Neural progenitor cell (in vitro differentiated cells): ENCODE measurements around the gene VPS35L. TPM values are rescaled to one million over a fixed set of nuclear protein-coding genes. Genes with fewer than 3 reads are reported as not detected.

ENCODE experiments used
- DNase-seq: peaks from one replicate; pipeline ENCODE4 v3.0.0-alpha.2; 2016; ENCODE audit warnings: low spot score
- H2AFZ ChIP-seq: fragments of 200-600 bp; sonication (generic); replicated peaks from 2 replicates; pipeline ENCODE4 v1.6.1; 2016; ENCODE audit warnings: antibody characterized with exemption
- H3F3A ChIP-seq: fragments of 200-600 bp; sonication (generic); 2 replicates; pipeline ENCODE4 v1.6.1; 2016; ENCODE audit warnings: antibody characterized with exemption, low read depth
- H3K27ac ChIP-seq: fragments of 200-600 bp; sonication (generic); 2 replicates; pipeline ENCODE4 v1.5.1; 2016; ENCODE audit warnings: mild to moderate bottlenecking
- H3K27me3 ChIP-seq: fragments of 200-600 bp; sonication (generic); 2 replicates; pipeline ENCODE4 v1.6.1; 2016; ENCODE audit warnings: mild to moderate bottlenecking, moderate library complexity
- H3K36me3 ChIP-seq: fragments of 200-600 bp; sonication (generic); 2 replicates; pipeline ENCODE4 v1.5.1; 2016
- H3K4me1 ChIP-seq: fragments of 200-600 bp; sonication (generic); 2 replicates; pipeline ENCODE4 v1.6.1; 2016; ENCODE audit warnings: mixed run types
- H3K4me2 ChIP-seq: fragments of 200-600 bp; sonication (generic); 2 replicates; pipeline ENCODE4 v1.6.1; 2016
- H3K4me3 ChIP-seq: fragments of 200-600 bp; sonication (generic); 2 replicates; pipeline ENCODE4 v1.5.1; 2016
- H3K79me2 ChIP-seq: fragments of 200-600 bp; sonication (generic); 2 replicates; pipeline ENCODE4 v1.6.1; 2016; ENCODE audit warnings: low read depth
- H3K9ac ChIP-seq: fragments of 200-600 bp; sonication (generic); 2 replicates; pipeline ENCODE4 v1.6.1; 2016
- H3K9me3 ChIP-seq: fragments of 200-600 bp; sonication (generic); 2 replicates; pipeline ENCODE4 v1.5.1; 2016; ENCODE audit warnings: low read depth
- H4K20me1 ChIP-seq: fragments of 200-600 bp; sonication (generic); 2 replicates; pipeline ENCODE4 v1.6.1; 2016; ENCODE audit warnings: low read depth
- H3K27ac Mint-ChIP-seq: 3 replicates; pipeline ENCODE4 v1.8.0; 2021; ENCODE audit warnings: mixed read lengths
- H3K27me3 Mint-ChIP-seq: 2 replicates; pipeline ENCODE4 v1.8.0; 2022; ENCODE audit warnings: low read depth, mild to moderate bottlenecking, inconsistent platforms, moderate library complexity, mixed read lengths; ENCODE audit not compliant: insufficient read depth
- H3K36me3 Mint-ChIP-seq: 3 replicates; pipeline ENCODE4 v1.8.0; 2021; ENCODE audit warnings: mixed read lengths
- H3K4me1 Mint-ChIP-seq: 3 replicates; pipeline ENCODE4 v1.8.0; 2021; ENCODE audit warnings: mixed read lengths
- H3K4me3 Mint-ChIP-seq: 3 replicates; pipeline ENCODE4 v1.8.0; 2021; ENCODE audit warnings: mild to moderate bottlenecking, moderate library complexity, mixed read lengths
- H3K9me3 Mint-ChIP-seq: 3 replicates; pipeline ENCODE4 v1.8.0; 2020; ENCODE audit warnings: mixed read lengths
- EZH2 ChIP-seq: fragments of 200-600 bp; sonication (generic); IDR thresholded peaks from 2 replicates; pipeline ENCODE4 v1.6.1; 2017; ENCODE audit warnings: antibody characterized with exemption, mild to moderate bottlenecking, moderate library complexity
- EZH2phosphoT487 ChIP-seq: fragments of 200-600 bp; sonication (generic); IDR thresholded peaks from 2 replicates; pipeline ENCODE4 v1.6.1; 2017; ENCODE audit warnings: antibody characterized with exemption
- total RNA-seq: library from RNA; depleted of rRNA; stranded (reverse); fragments of >200 nt; gene quantifications from 2 replicates; pipeline ENCODE4 v1.2.3, GENCODE V29; 2015; ENCODE audit warnings: low replicate concordance
- TF ChIP-seq, protein P1 (sequence below): fragments of 200-600 bp; sonication (generic); IDR thresholded peaks from 2 replicates; pipeline ENCODE4 v1.5.1; 2017; ENCODE audit warnings: antibody characterized with exemption, mild to moderate bottlenecking

Gene VPS35L
- total RNA-seq, 1 donor from 2014 or later = 57.1 TPM

GRCh38 chr16:19517424-19518089 lies 37.9 kb upstream of the VPS35L start:
- H3K9me3 ChIP-seq = no peaks in the 10 kb centered on the region
- DNase-seq = no peak
- no peak for TF ChIP-seq EZH2
- TF ChIP-seq EZH2phosphoT487 = no peak
- TF ChIP-seq, protein P1, sequence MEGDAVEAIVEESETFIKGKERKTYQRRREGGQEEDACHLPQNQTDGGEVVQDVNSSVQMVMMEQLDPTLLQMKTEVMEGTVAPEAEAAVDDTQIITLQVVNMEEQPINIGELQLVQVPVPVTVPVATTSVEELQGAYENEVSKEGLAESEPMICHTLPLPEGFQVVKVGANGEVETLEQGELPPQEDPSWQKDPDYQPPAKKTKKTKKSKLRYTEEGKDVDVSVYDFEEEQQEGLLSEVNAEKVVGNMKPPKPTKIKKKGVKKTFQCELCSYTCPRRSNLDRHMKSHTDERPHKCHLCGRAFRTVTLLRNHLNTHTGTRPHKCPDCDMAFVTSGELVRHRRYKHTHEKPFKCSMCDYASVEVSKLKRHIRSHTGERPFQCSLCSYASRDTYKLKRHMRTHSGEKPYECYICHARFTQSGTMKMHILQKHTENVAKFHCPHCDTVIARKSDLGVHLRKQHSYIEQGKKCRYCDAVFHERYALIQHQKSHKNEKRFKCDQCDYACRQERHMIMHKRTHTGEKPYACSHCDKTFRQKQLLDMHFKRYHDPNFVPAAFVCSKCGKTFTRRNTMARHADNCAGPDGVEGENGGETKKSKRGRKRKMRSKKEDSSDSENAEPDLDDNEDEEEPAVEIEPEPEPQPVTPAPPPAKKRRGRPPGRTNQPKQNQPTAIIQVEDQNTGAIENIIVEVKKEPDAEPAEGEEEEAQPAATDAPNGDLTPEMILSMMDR = no peak
- H3K9ac ChIP-seq = no peak overlapping the region
- peaks cover 43% of the 10 kb centered on the region for H3K79me2 ChIP-seq
- no peak overlapping the region for H3K4me3 ChIP-seq
- no peaks in the 10 kb centered on the region for H4K20me1 ChIP-seq
- Mint-ChIP-seq H3K27me3 (peaks cover 2% of the 10 kb centered on the region), H3K27ac (no peak overlapping the region), H3K9me3 (peaks cover 6% of the 10 kb centered on the region), H3K36me3 (peaks cover 35% of the 10 kb centered on the region), H3K4me1 (peaks cover 25% of the 10 kb centered on the region), H3K4me3 (no peak overlapping the region)
- no peak overlapping the region for H3K4me2 ChIP-seq
- H3K27ac ChIP-seq = no peak overlapping the region
- H3K4me1 ChIP-seq = peaks cover 5% of the 10 kb centered on the region
- no peaks in the 10 kb centered on the region for H3K27me3 ChIP-seq
- H3F3A ChIP-seq = no peaks in the 10 kb centered on the region
- H2AFZ ChIP-seq = no peak overlapping the region
- H3K36me3 ChIP-seq = peaks cover 13% of the 10 kb centered on the region

GRCh38 chr16:19518388-19518787 lies 37.1 kb upstream of the VPS35L start:
- H2AFZ ChIP-seq = no peak overlapping the region
- no peak overlapping the region for H3K27ac Mint-ChIP-seq
- no peaks in the 10 kb centered on the region for H3F3A ChIP-seq

DNA sequence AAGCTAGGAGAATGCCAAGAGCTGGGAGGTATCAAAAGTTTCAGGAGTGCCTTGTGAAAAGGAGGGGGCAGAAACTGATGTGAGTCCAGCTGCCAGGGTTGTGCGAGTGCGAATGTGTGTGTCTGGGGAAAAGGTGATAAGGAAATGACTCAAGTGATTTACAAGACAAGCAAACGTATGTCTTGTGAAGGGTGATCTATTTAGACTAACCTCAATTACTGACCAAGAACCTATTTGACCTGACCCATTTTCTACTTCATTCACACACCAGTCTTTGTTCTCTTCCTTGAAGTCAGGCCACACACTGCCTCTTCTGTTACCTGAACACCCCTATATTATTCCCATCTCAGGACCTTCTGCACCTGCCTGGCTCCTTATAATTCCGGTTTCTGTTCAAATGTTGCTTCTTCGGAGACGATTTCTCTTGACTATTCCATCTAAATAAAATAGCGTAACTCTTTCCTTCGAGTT lies 34.6 kb upstream of the VPS35L start:
- no peaks in the 10 kb centered on the region for H3K27me3 ChIP-seq
- H2AFZ ChIP-seq = no peak overlapping the region
- Mint-ChIP-seq H3K9me3 (no peaks in the 10 kb centered on the region), H3K36me3 (peaks cover 11% of the 10 kb centered on the region), H3K27me3 (no peaks in the 10 kb centered on the region), H3K27ac (peak overlapping the region; percentile 71), H3K4me1 (peaks cover 46% of the 10 kb centered on the region), H3K4me3 (peak overlapping the region; percentile 99)
- H3K4me2 ChIP-seq = peak overlapping the region; percentile 92
- no peak for DNase-seq
- peak overlapping the region; percentile 49 for H3K9ac ChIP-seq
- no peaks in the 10 kb centered on the region for H3K36me3 ChIP-seq
- peak overlapping the region; percentile 80 for H3K4me3 ChIP-seq
- H3K79me2 ChIP-seq = peaks cover 62% of the 10 kb centered on the region
- H4K20me1 ChIP-seq = no peaks in the 10 kb centered on the region
- H3K4me1 ChIP-seq = peaks cover 16% of the 10 kb centered on the region
- H3F3A ChIP-seq = peaks cover 11% of the 10 kb centered on the region
- no peaks in the 10 kb centered on the region for H3K9me3 ChIP-seq
- TF ChIP-seq EZH2 = peak; percentile 26
- TF ChIP-seq, protein P1 = no peak
- no peak overlapping the region for H3K27ac ChIP-seq

More at GRCh38 chr16:19518388-19518787, 37.1 kb upstream of the VPS35L start:
- H3K4me3 ChIP-seq = no peak overlapping the region
- H3K9me3 ChIP-seq = no peaks in the 10 kb centered on the region
- peaks cover 43% of the 10 kb centered on the region for H3K79me2 ChIP-seq
- H4K20me1 ChIP-seq = no peaks in the 10 kb centered on the region
- DNase-seq = no peak
- no peak overlapping the region for H3K27ac ChIP-seq
- H3K36me3 ChIP-seq = peaks cover 8% of the 10 kb centered on the region
- no peak overlapping the region for H3K9ac ChIP-seq
- TF ChIP-seq, protein P1 = no peak
- no peak for TF ChIP-seq EZH2phosphoT487
- no peak for TF ChIP-seq EZH2
- H3K4me3 Mint-ChIP-seq = no peak overlapping the region
- H3K4me2 ChIP-seq = no peak overlapping the region
- H3K4me1 Mint-ChIP-seq = peaks cover 34% of the 10 kb centered on the region
- peaks cover under 1% of the 10 kb centered on the region for H3K9me3 Mint-ChIP-seq
- peaks cover 27% of the 10 kb centered on the region for H3K36me3 Mint-ChIP-seq
- no peaks in the 10 kb centered on the region for H3K27me3 Mint-ChIP-seq
- peaks cover 5% of the 10 kb centered on the region for H3K4me1 ChIP-seq
- no peaks in the 10 kb centered on the region for H3K27me3 ChIP-seq
